Vagina (tissue), 2 donors: ENCODE measurements around the gene SNX9. TPM values are rescaled to one million over a fixed set of nuclear protein-coding genes. Genes with fewer than 3 reads are reported as not detected.

Experiments
- DNase-seq, 2 donors: peaks; one replicate each; pipeline ENCODE4 v3.0.0-alpha.2; 2017; ENCODE audit errors: extremely low spot score in 2 of 2
- H3K27ac ChIP-seq: fragments of 200-600 bp; sonication (generic); one replicate; pipeline ENCODE4 v1.5.1; 2019
- H3K27me3 ChIP-seq: fragments of 200-600 bp; sonication (generic); one replicate; pipeline ENCODE4 v1.5.1; 2019
- H3K36me3 ChIP-seq, 2 donors: fragments of 200-600 bp; sonication (generic); one replicate each; pipeline ENCODE4 v1.5.1; 2017 to 2019
- H3K4me1 ChIP-seq: fragments of 200-600 bp; sonication (generic); one replicate; pipeline ENCODE4 v1.5.1; 2019
- H3K4me3 ChIP-seq, 2 donors: fragments of 200-600 bp; sonication (generic); 1 replicate in 1 of 2; 2 replicates in 1 of 2; pipeline ENCODE4 v1.5.1; 2016 to 2019
- H3K9me3 ChIP-seq: fragments of 200-600 bp; sonication (generic); one replicate; pipeline ENCODE4 v1.5.1; 2019
- CTCF ChIP-seq, 3 experiments: fragments of 450-650 bp in 2 of 3; fragments of 200-600 bp in 1 of 3; sonication (generic) in 1 of 3; IDR thresholded peaks; one replicate each; pipeline ENCODE4 v1.5.1; 2017 to 2019; ENCODE audit warnings: antibody characterized with exemption in 3 of 3, mild to moderate bottlenecking in 2 of 3, moderate library complexity in 2 of 3
- POLR2A ChIP-seq, 2 donors: fragments of 450-650 bp; IDR thresholded peaks; one replicate each; pipeline ENCODE4 v1.6.1; 2017; ENCODE audit warnings: antibody characterized with exemption in 2 of 2, mild to moderate bottlenecking in 2 of 2, moderate library complexity in 2 of 2
- POLR2AphosphoS5 ChIP-seq, 2 donors: sonication (generic); formaldehyde crosslinking; IDR thresholded peaks; one replicate each; pipeline ENCODE4 v1.9.0; 2017; ENCODE audit warnings: antibody characterized with exemption in 2 of 2, mild to moderate bottlenecking in 2 of 2, low read depth in 1 of 2; ENCODE audit not compliant: insufficient read depth in 1 of 2
- intact Hi-C: fragments of 100-400 bp; cut with DNase I; formaldehyde crosslinking; loops from one replicate; pipeline ENCODE4 v1.15.1; 2023
- total RNA-seq: library from RNA; depleted of rRNA; stranded (reverse); fragments of >200 nt; gene quantifications from one replicate; pipeline ENCODE4 v1.2.3, GENCODE V29; 2016

Gene SNX9
- total RNA-seq, 1 donor from 2014 or later, result 61.4 TPM

DNA sequence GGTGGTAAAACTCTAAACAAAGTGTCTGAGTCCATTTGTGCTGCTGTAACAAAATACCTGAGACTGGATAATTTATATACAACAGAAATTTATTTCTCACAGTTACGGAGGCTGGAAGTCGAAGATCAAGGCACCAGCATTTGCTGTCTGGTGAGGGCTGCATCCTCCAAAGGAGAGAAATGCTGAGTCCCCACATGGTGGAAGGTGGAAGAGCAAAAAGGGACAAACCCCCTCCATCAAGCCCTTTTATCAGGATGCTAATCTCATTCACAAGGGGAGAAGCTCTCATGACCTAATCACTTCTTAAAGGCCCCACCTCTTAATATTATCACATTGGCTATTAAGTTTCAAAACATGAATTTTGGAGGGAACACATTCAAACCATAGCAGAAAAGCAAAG lies 102.7 kb downstream of the SNX9 start:
- Histone ChIP-seq H3K4me1 (no peaks in the 10 kb centered on the region), H3K36me3 (peaks cover 0 to 51% of the 10 kb centered on the region in 2 donors), H3K27ac (no peak overlapping the region), H3K9me3 (no peaks in the 10 kb centered on the region), H3K4me3 (no peak overlapping the region), H3K27me3 (no peaks in the 10 kb centered on the region)
- no peak for TF ChIP-seq POLR2A (IDR thresholded peaks at IDR 0.05)
- TF ChIP-seq POLR2AphosphoS5 (IDR thresholded peaks at IDR 0.05; ENCODE audit: insufficient read depth in 1 of 2, low read depth in 1 of 2), result no peak
- TF ChIP-seq CTCF (IDR thresholded peaks at IDR 0.05), result no peak
- no peak for DNase-seq
- intact Hi-C loops, result no loop called here

DNA sequence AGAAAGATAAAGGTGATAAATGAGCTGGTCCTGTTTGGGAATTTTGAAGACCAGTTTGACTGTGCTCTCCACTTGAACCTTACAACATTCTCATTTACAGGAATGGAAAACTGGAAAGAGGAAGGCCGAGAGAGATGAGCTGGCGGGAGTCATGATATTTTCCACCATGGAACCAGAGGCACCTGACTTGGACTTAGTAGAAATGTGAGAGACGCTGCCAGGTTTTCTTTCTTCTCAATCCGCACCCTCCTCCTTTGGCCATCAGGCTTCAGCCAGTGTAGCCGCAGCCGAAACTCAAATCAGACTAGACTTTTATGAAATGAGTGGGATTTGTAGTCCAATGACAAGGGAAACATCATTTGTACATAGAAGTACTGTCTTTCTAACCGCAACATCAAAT lies 104.0 kb downstream of the SNX9 start:
- TF ChIP-seq POLR2AphosphoS5 (IDR thresholded peaks at IDR 0.05; ENCODE audit: insufficient read depth in 1 of 2, low read depth in 1 of 2) (no peak), POLR2A (IDR thresholded peaks at IDR 0.05) (no peak)
- no peak overlapping the region for H3K27ac ChIP-seq

GRCh38 chr6:157928428-157928827 lies 105.4 kb downstream of the SNX9 start:
- Histone ChIP-seq H3K9me3 (no peaks in the 10 kb centered on the region), H3K4me1 (no peaks in the 10 kb centered on the region), H3K27ac (no peak overlapping the region), H3K36me3 (peaks cover 0 to 57% of the 10 kb centered on the region in 2 donors), H3K27me3 (no peaks in the 10 kb centered on the region), H3K4me3 (no peak overlapping the region)
- no peak for DNase-seq
- intact Hi-C loops, result no loop called here
- TF ChIP-seq CTCF (IDR thresholded peaks at IDR 0.05) (no peak), POLR2AphosphoS5 (IDR thresholded peaks at IDR 0.05; ENCODE audit: insufficient read depth in 1 of 2, low read depth in 1 of 2) (no peak), POLR2A (IDR thresholded peaks at IDR 0.05) (no peak)

More for the DNA sequence above, 104.0 kb downstream of the SNX9 start:
- Histone ChIP-seq H3K4me1 (no peaks in the 10 kb centered on the region), H3K27me3 (no peaks in the 10 kb centered on the region), H3K9me3 (no peaks in the 10 kb centered on the region), H3K36me3 (peaks cover 0 to 50% of the 10 kb centered on the region in 2 donors), H3K4me3 (no peak overlapping the region)
- intact Hi-C loops, result no loop called here
- DNase-seq, result no peak

DNA sequence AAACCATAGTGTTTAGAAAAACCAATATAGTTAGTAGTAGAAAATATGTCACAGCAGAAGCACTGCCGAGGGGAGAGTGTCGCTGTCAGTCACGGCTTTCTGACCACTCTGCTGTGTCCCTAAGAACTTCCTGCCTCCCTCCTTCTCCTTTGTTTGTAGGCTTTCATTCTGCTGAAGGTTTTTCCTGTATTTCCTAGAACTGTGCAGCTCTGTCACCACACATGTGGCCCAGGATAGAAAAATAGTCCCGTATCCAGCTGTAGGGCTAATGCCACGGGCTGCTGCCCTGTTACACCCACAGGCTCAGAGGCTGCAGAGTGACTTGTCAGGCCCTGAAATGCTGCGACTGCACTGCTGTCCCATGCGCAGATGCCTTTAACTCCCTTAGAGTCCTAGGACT lies 106.0 kb downstream of the SNX9 start:
- no peaks in the 10 kb centered on the region for H3K4me1 ChIP-seq
- no peak overlapping the region for H3K27ac ChIP-seq
- intact Hi-C loops, result no loop called here
- no peak for TF ChIP-seq POLR2A (IDR thresholded peaks at IDR 0.05)
- TF ChIP-seq POLR2AphosphoS5 (IDR thresholded peaks at IDR 0.05; ENCODE audit: insufficient read depth in 1 of 2, low read depth in 1 of 2), result no peak
- no peak for TF ChIP-seq CTCF (IDR thresholded peaks at IDR 0.05)
- peaks cover 0 to 63% of the 10 kb centered on the region in 2 donors for H3K36me3 ChIP-seq
- DNase-seq, result no peak
- no peaks in the 10 kb centered on the region for H3K9me3 ChIP-seq
- no peaks in the 10 kb centered on the region for H3K27me3 ChIP-seq
- H3K4me3 ChIP-seq, result no peak overlapping the region

DNA sequence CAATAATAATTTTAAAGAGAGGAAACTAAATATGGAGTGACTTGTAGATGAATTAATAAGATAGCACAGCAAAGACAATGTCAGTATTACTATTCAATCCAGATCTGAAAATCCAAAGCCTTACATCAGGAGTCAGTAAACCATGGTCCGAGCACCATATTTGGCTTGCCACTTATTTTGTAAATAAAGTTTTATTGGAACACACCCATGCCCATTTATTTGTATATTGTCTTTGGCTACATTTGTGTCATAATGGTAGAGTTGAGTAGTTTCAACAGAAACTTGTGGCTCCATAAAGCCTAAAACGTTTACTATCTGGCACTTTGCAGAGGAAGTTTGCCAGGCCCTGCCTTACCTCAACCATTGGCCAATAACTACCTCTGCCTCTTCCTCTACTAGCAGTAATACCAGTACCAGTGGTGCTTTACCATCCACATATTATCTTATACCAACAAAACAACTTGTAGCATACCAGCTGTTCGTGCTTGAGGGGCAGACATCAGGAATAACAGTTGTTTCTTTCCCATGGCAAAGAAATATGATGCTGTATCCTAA lies 106.8 kb downstream of the SNX9 start:
- TF ChIP-seq CTCF (IDR thresholded peaks at IDR 0.05) (no peak), POLR2AphosphoS5 (IDR thresholded peaks at IDR 0.05; ENCODE audit: insufficient read depth in 1 of 2, low read depth in 1 of 2) (no peak), POLR2A (IDR thresholded peaks at IDR 0.05) (no peak)
- intact Hi-C loops, result no loop called here
- Histone ChIP-seq H3K27ac (no peak overlapping the region), H3K4me1 (no peaks in the 10 kb centered on the region), H3K4me3 (no peak overlapping the region), H3K9me3 (no peaks in the 10 kb centered on the region), H3K36me3 (peaks cover 0 to 61% of the 10 kb centered on the region in 2 donors), H3K27me3 (no peaks in the 10 kb centered on the region)
- no peak for DNase-seq
